ENCODE data around the gene RASD2.

Gene RASD2

GRCh38 chr22:35587896-35588295, 47.3 kb downstream of the RASD2 start:
- no peak for DNase-seq

GRCh38 chr22:35589071-35589755, 48.6 kb downstream of the RASD2 start:
- DNase-seq: no peak

GRCh38 chr22:35589756-35590093, 49.1 kb downstream of the RASD2 start:
- DNase-seq: no peak

- DNase-seq: no peak
Measured at GRCh38 chr22:35590634-35591295, 50.1 kb downstream of the RASD2 start.

GRCh38 chr22:35591714-35592417, 51.2 kb downstream of the RASD2 start:
- no peak for DNase-seq

GRCh38 chr22:35592418-35592967, 51.9 kb downstream of the RASD2 start:
- DNase-seq: no peak

GRCh38 chr22:35593071-35593890, 52.6 kb downstream of the RASD2 start:
- no peak for DNase-seq

GRCh38 chr22:35593891-35594470, 53.4 kb downstream of the RASD2 start:
- no peak for DNase-seq

GRCh38 chr22:35594686-35595085, 54.1 kb downstream of the RASD2 start:
- no peak for DNase-seq

- DNase-seq: no peak
Measured at GRCh38 chr22:35596821-35597220, 56.2 kb downstream of the RASD2 start.

GRCh38 chr22:35597692-35598395, 57.2 kb downstream of the RASD2 start:
- no peak for DNase-seq

- DNase-seq: no peak
Measured at GRCh38 chr22:35598396-35598710, 57.7 kb downstream of the RASD2 start.

- DNase-seq: no peak
Measured at GRCh38 chr22:35599364-35599763, 58.7 kb downstream of the RASD2 start.

- no peak for DNase-seq
Measured at GRCh38 chr22:35600476-35600875, 59.8 kb downstream of the RASD2 start.

- DNase-seq: no peak
Measured at GRCh38 chr22:35601013-35601580, 60.5 kb downstream of the RASD2 start.

GRCh38 chr22:35601743-35602615, 61.3 kb downstream of the RASD2 start:
- no peak for DNase-seq
